HS-27A (cell line): ENCODE results near the gene VPREB1.
"Not testable (repeated sequence)": the region's sequence is repeated elsewhere in the genome, so short reads cannot be mapped to it uniquely, and the experiment has no call there.

ENCODE experiments used
- DNase-seq: peaks from one replicate; pipeline ENCODE4 v3.0.0-alpha.2; 2012; ENCODE audit warnings: low read depth, missing footprints

VPREB1 gene

GRCh38 chr22:22214819-22215329 lies 29.7 kb upstream of the VPREB1 start:
- DNase-seq: no peak

- no peak for DNase-seq
These were observed 28.7 kb upstream of the VPREB1 start for GRCh38 chr22:22215659-22216449.

GRCh38 chr22:22216450-22216959 lies 28.1 kb upstream of the VPREB1 start:
- DNase-seq: no peak

GRCh38 chr22:22218302-22218701 lies 26.3 kb upstream of the VPREB1 start:
- DNase-seq: no peak

GRCh38 chr22:22219140-22219996 lies 25.2 kb upstream of the VPREB1 start:
- DNase-seq: no peak

- not testable (repeated sequence) for DNase-seq
These were observed 23.5 kb upstream of the VPREB1 start for GRCh38 chr22:22221043-22221442.

- DNase-seq: no peak
These were observed 18.0 kb upstream of the VPREB1 start for GRCh38 chr22:22226448-22227187.

- no peak for DNase-seq
These were observed 16.2 kb upstream of the VPREB1 start for GRCh38 chr22:22228421-22228820.

- DNase-seq: no peak
These were observed 15.7 kb upstream of the VPREB1 start for GRCh38 chr22:22228921-22229320.

GRCh38 chr22:22229683-22230420 lies 14.7 kb upstream of the VPREB1 start:
- DNase-seq: no peak

GRCh38 chr22:22230438-22230837 lies 14.1 kb upstream of the VPREB1 start:
- no peak for DNase-seq

GRCh38 chr22:22233081-22233480 lies 11.5 kb upstream of the VPREB1 start:
- no peak for DNase-seq

- DNase-seq: no peak
These were observed 9.0 kb upstream of the VPREB1 start for GRCh38 chr22:22235558-22235957.

GRCh38 chr22:22237521-22237920 lies 7.1 kb upstream of the VPREB1 start:
- no peak for DNase-seq

- DNase-seq: no peak
These were observed 5.2 kb upstream of the VPREB1 start for GRCh38 chr22:22239311-22239939.

- no peak for DNase-seq
These were observed 3.1 kb upstream of the VPREB1 start for GRCh38 chr22:22241554-22241898.

GRCh38 chr22:22242488-22242887 lies 2.1 kb upstream of the VPREB1 start:
- DNase-seq: no peak

GRCh38 chr22:22243033-22243680 lies 1.4 kb upstream of the VPREB1 start:
- DNase-seq: no peak

- no peak for DNase-seq
These were observed 797 bp downstream of the VPREB1 start for GRCh38 chr22:22245256-22245909.
